B cell (primary cell): ENCODE results near the gene WDR41. TPM values are rescaled to one million over a fixed set of nuclear protein-coding genes. Genes with fewer than 3 reads are reported as not detected.

Source experiments
- ATAC-seq: fragments of 200-7000 bp; cut with Tn5 transposase; one replicate; pipeline ENCODE4 v1.10.0; 2021; ENCODE audit warnings: low read depth, mild to moderate bottlenecking, moderate number of reproducible peaks, moderate library complexity
- CTCF ChIA-PET: fragments of 350-600 bp; sonication (Branson Sonifier 250); formaldehyde crosslinking; loops from one replicate; lab custom pipeline; 2021; ENCODE audit warnings: antibody characterized with exemption, inconsistent platforms; lab: Charles Lee
- POLR2A ChIA-PET: fragments of 350-600 bp; sonication (Branson Sonifier 250); formaldehyde crosslinking; loops from one replicate; lab custom pipeline; 2021; ENCODE audit warnings: antibody characterized with exemption; lab: Charles Lee
- DNase-seq: peaks from one replicate; pipeline ENCODE4 v3.0.0; 2013
- H2AFZ ChIP-seq: 2 replicates; pipeline ENCODE4 v1.6.1; 2012; ENCODE audit warnings: mild to moderate bottlenecking, low read depth, low read length; ENCODE audit not compliant: insufficient read depth, poor library complexity, severe bottlenecking
- H3K27ac ChIP-seq, 2 donors: 1 replicate in 1 of 2; 2 replicates in 1 of 2; pipeline ENCODE4 v1.5.1; 2012 to 2013; ENCODE audit warnings: low read length in 2 of 2, mild to moderate bottlenecking in 2 of 2, moderate library complexity in 1 of 2
- H3K27me3 ChIP-seq, 4 experiments: fragments of 200-600 bp in 1 of 4; sonication (generic) in 1 of 4; replicated peaks in 1 of 4; 1 replicate in 2 of 4; 2 replicates in 2 of 4; pipeline versions ENCODE4 v1.6.1 to v1.7.0; 2013 to 2016; ENCODE audit warnings: low read length in 3 of 4, mild to moderate bottlenecking in 2 of 4, mixed read lengths in 1 of 4, moderate library complexity in 1 of 4; ENCODE audit not compliant: insufficient read depth in 4 of 4, control insufficient read depth in 3 of 4; ENCODE audit errors: control extremely low read depth in 1 of 4
- H3K36me3 ChIP-seq, 2 experiments: replicated peaks in 1 of 2; 1 replicate in 1 of 2; 2 replicates in 1 of 2; pipeline versions ENCODE4 v1.6.1 to v1.7.1; 2013; ENCODE audit warnings: low read length in 1 of 2; ENCODE audit not compliant: insufficient read depth in 2 of 2, control insufficient read depth in 1 of 2; ENCODE audit errors: control extremely low read depth in 1 of 2, extremely low read depth in 1 of 2
- H3K4me1 ChIP-seq, 2 donors: fragments of 200-600 bp in 1 of 2; sonication (generic) in 1 of 2; 1 replicate in 1 of 2; 2 replicates in 1 of 2; pipeline versions ENCODE4 v1.5.1 to v1.6.1; 2013 to 2017; ENCODE audit warnings: low read length in 2 of 2; ENCODE audit not compliant: control insufficient read depth in 2 of 2, insufficient read depth in 2 of 2
- H3K4me2 ChIP-seq: replicated peaks from 2 replicates; pipeline ENCODE3; 2012; ENCODE audit warnings: mild to moderate bottlenecking, low read depth, low read length; ENCODE audit not compliant: poor library complexity, severe bottlenecking
- H3K4me3 ChIP-seq, 5 experiments: fragments of 200-600 bp in 1 of 5; sonication (generic) in 1 of 5; 1 replicate in 3 of 5; 2 replicates in 2 of 5; pipeline versions ENCODE4 v1.5.1 to v1.7.0; 2011 to 2016; ENCODE audit warnings: low read length in 4 of 5, mild to moderate bottlenecking in 4 of 5, low read depth in 2 of 5, control low read depth in 1 of 5, moderate library complexity in 1 of 5; ENCODE audit not compliant: insufficient read depth in 1 of 5; ENCODE audit errors: control extremely low read depth in 1 of 5, extremely low read depth in 1 of 5
- H3K79me2 ChIP-seq: fragments of 200-600 bp; sonication (generic); one replicate; pipeline ENCODE4 v1.6.0; 2016; ENCODE audit warnings: low read length; ENCODE audit not compliant: control insufficient read depth, insufficient read depth
- H3K9ac ChIP-seq: fragments of 200-600 bp; sonication (generic); 2 replicates; pipeline ENCODE4 v1.6.1; 2017; ENCODE audit warnings: mild to moderate bottlenecking, low read length, moderate library complexity
- H3K9me3 ChIP-seq, 3 donors: one replicate each; pipeline versions ENCODE4 v1.6.1 to v1.7.1; 2013; ENCODE audit warnings: low read length in 2 of 3; ENCODE audit not compliant: control insufficient read depth in 2 of 3, insufficient read depth in 1 of 3; ENCODE audit errors: control extremely low read depth in 1 of 3
- H4K20me1 ChIP-seq: 2 replicates; pipeline ENCODE4 v1.6.0; 2012; ENCODE audit warnings: mild to moderate bottlenecking, low read length; ENCODE audit not compliant: insufficient read depth, control insufficient read depth, poor library complexity, severe bottlenecking
- H3K27ac Mint-ChIP-seq: one replicate; pipeline ENCODE4 v1.8.0; 2021; ENCODE audit warnings: mixed read lengths
- H3K27me3 Mint-ChIP-seq: one replicate; pipeline ENCODE4 v1.8.0; 2021; ENCODE audit warnings: mixed read lengths
- H3K4me1 Mint-ChIP-seq: one replicate; pipeline ENCODE4 v1.8.0; 2021; ENCODE audit warnings: mixed read lengths
- H3K4me3 Mint-ChIP-seq: one replicate; pipeline ENCODE4 v1.8.0; 2021; ENCODE audit warnings: mixed read lengths
- H3K9me3 Mint-ChIP-seq: one replicate; pipeline ENCODE4 v1.8.0; 2022; ENCODE audit warnings: mixed read lengths; ENCODE audit not compliant: insufficient read depth
- CTCF ChIP-seq: fragments of 200-600 bp; IDR thresholded peaks from one replicate; pipeline ENCODE4 v1.8.0; 2022; ENCODE audit warnings: antibody characterized with exemption, mild to moderate bottlenecking
- EZH2 ChIP-seq: IDR thresholded peaks from 2 replicates; pipeline ENCODE4 v1.6.1; 2012; ENCODE audit warnings: borderline replicate concordance, low read depth, mild to moderate bottlenecking, moderate library complexity, low read length; ENCODE audit not compliant: insufficient read depth, poor library complexity, severe bottlenecking
- WGBS: methylation state at CpG from one replicate; pipeline ENCODE4 v1.1.5; 2013; ENCODE audit warnings: missing lambda C conversion rate; ENCODE audit not compliant: insufficient coverage; 5-methylcytosine and 5-hydroxymethylcytosine counted together
- intact Hi-C: fragments of 100-400 bp; cut with micrococcal nuclease; formaldehyde crosslinking; loops from one replicate; pipeline ENCODE4 v1.10.0; 2022
- polyA plus RNA-seq: library from polyadenylated mRNA; depleted of rRNA; stranded (reverse); fragments of >200 nt; gene quantifications from 2 replicates; pipeline ENCODE4 v1.2.3, GENCODE V29; 2012
- total RNA-seq, 2 donors: library from RNA; stranded (reverse); fragments of 120-200 nt in 1 of 2; gene quantifications; 1 replicate in 1 of 2; 2 replicates in 1 of 2; pipeline versions ENCODE4 v1.2.3 to v1.2.4, GENCODE V29; 2013 to 2022

WDR41 gene
- total and polyA plus RNA-seq, 2 donors (not counting 1 experiment from before 2014, with no cell fraction given): 9.0 to 30.6 TPM

GRCh38 chr5:77427998-77428397, 64.1 kb downstream of the WDR41 start:
- TF ChIP-seq CTCF: no peak
- no peak for TF ChIP-seq EZH2

DNA sequence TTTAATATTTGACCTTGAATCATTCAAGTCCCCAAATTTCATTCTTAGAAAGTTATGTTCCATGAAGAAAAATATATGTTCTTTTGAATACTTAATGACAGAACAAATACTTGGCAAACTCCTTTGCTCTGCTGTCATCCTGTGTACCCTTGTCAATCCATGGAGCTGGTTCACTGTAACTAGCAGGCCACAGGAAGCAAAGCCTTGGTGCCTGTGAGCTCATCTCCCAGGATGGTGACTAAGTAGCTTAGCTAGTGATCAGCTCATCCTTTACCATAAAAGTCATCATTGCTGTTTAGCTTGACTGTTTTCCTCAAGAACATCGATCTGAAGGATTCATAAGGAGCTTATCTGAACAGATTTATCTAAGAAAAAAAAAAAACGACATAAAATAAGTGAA, 65.4 kb downstream of the WDR41 start:
- WGBS: no CpG with 5 or more reads among the region's 2 CpGs
- Mint-ChIP-seq H3K27me3 (no peaks in the 10 kb centered on the region), H3K4me3 (no peak overlapping the region), H3K4me1 (no peaks in the 10 kb centered on the region), H3K9me3 (no peaks in the 10 kb centered on the region), H3K27ac (no peak overlapping the region)
- intact Hi-C loops: no loop called here
- H3K4me3 ChIP-seq: no peak overlapping the region
- H4K20me1 ChIP-seq: no peaks in the 10 kb centered on the region
- POLR2A ChIA-PET: no interaction called here
- peaks cover 0 to 2% (median 0%) of the 10 kb centered on the region in 3 donors for H3K9me3 ChIP-seq
- H3K27me3 ChIP-seq: no peaks in the 10 kb centered on the region
- CTCF ChIA-PET: no interaction called here
- no peak overlapping the region for H3K27ac ChIP-seq
- H2AFZ ChIP-seq: no peak overlapping the region
- no peak overlapping the region for H3K9ac ChIP-seq
- H3K36me3 ChIP-seq: peaks cover 10 to 11% of the 10 kb centered on the region in 2 experiments
- no peaks in the 10 kb centered on the region for H3K79me2 ChIP-seq
- no peak overlapping the region for H3K4me2 ChIP-seq
- H3K4me1 ChIP-seq: no peaks in the 10 kb centered on the region
- no peak for DNase-seq
- ATAC-seq: no peak
- no peak for TF ChIP-seq CTCF
- no peak for TF ChIP-seq EZH2

More at GRCh38 chr5:77427998-77428397, 64.1 kb downstream of the WDR41 start:
- Mint-ChIP-seq H3K27ac (no peak overlapping the region), H3K27me3 (no peaks in the 10 kb centered on the region), H3K9me3 (no peaks in the 10 kb centered on the region), H3K4me1 (no peaks in the 10 kb centered on the region), H3K4me3 (no peak overlapping the region)
- H3K9ac ChIP-seq: no peak overlapping the region
- H3K27ac ChIP-seq: no peak overlapping the region
- ATAC-seq: no peak
- no peaks in the 10 kb centered on the region for H3K4me1 ChIP-seq
- no peak overlapping the region for H2AFZ ChIP-seq
- peaks cover 0 to 1% (median 0%) of the 10 kb centered on the region in 3 donors for H3K9me3 ChIP-seq
- DNase-seq: no peak
- H3K27me3 ChIP-seq: no peaks in the 10 kb centered on the region
- intact Hi-C loops: no loop called here
- H3K4me2 ChIP-seq: no peak overlapping the region
- H3K36me3 ChIP-seq: peaks cover 11 to 17% of the 10 kb centered on the region in 2 experiments
- H3K79me2 ChIP-seq: no peaks in the 10 kb centered on the region
- H4K20me1 ChIP-seq: no peaks in the 10 kb centered on the region
- ChIA-PET POLR2A (no interaction called here), CTCF (no interaction called here)
- no peak overlapping the region for H3K4me3 ChIP-seq
